ENCODE measurements around the gene SYNDIG1L.
A peak's percentile ranks its signal among the peaks of the same experiment; 100 is the strongest.

The SYNDIG1L gene

DNA sequence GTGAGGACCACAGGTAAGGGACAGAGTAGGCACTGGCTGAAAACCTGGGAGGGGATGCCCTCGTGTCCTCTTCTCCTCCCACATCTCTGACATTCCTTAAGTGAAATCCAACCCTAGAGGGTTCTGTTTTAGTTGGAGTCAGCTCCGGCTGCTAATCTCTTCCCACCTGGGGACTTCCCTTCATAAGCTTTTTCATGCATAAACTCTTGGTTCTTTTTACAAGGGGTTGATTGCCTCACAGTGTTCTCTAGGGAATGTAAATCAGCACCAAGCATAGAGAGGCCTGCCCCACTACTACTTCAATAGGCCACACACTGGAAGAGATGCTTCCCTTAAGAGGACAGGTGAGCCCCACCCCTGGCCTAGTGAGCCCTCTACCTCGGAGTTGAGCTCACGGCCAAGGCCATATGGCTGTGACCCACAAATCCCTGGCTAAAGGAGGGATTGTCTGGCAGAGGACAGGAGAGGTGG lies 3.2 kb upstream of the SYNDIG1L start:
- DNase-seq (ENCODE audit: low spot score) = no peak

DNA sequence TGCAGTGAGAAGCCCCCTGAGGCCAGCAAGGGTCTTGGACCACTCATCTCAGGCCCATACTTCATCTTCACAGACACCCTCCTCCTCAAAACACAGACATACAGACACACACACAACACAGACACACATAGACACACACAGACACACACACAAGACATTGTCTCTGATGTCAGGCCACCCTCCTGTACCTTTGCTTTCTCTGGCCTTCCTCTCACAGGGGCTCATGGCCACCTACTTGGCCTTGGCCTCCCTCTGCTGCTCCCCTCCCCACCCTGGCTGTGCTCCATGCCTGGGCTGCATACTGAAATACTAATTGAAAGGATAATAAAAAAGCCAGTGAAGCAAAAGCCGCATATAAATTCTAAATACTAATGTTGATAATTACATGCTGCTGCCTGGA lies 1.6 kb upstream of the SYNDIG1L start:
- DNase-seq (ENCODE audit: low spot score) = no peak

DNA sequence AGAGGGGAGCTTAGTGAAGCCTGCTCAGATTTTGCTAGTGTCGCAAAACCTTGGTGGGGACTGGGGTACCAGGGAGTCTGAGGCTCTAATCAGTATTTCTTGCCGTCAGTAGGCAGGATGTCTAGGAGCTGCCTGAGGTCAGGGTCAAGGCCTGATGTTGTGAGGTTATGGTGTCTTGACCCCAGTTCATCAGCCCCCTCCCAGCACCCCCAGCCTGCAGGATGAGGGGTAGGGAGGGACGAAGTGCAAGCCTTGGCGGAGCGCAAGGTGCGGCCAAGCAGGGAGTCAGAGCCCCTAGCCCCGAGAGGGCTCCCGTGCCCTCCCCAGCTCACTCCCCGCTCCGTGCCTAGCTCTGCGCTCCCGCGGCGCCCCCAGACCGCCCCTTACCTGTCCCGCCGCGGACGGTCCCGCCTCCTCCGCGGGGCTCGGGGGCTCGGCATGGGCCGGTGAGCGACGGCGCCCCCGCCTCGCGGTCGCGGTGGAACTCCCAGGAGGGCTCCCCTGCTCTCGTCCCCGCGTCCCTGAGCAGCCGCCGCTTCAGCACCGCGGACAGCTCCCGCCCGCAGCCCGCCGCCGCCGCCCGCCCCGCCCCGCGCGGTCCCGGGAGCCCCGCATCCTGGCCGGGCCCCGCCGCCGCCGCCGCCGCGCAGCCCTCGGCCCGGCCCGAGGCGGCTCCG lies 347 bp downstream of the SYNDIG1L start:
- peak; percentile 91 for DNase-seq (ENCODE audit: low spot score)

DNA sequence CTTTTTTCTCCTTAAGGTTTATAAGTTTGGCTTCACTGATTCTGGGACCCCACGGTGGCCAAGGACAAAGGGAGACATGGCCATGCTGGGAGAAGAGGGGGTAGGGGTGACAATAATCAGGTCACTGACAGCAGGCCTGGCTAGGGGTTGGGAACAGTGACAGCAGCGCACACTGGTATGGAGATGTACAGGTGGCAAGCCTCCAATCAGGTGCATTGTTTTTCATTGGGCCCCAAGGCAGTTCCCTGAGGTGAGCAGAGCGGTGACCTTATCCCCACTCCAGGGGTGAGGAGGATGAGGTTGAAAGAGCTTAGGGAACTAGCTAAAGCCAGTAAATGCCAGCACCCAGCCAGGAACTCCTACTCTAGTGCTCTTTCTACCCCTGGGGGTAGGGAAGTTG lies 1.4 kb downstream of the SYNDIG1L start:
- no peak for DNase-seq (ENCODE audit: low spot score)

DNA sequence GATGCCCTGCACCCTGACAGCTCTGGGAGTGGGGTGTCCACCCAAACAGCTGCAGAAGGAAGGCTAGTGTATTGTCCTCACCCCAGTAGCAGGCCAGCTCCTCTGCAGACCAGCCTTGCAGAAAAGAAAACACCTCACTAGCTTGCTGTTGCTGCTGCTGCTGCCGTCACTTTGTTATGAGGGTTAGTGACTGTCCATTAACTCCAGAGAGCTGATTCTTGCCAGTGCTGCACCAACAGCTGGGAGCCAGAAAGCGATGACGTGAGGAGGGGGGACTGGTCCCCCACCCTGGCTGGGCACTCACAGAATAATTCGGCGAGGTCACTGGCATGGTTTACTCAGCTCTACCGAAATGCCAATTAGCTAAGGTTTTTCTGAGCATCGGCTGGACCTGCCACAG lies 2.8 kb downstream of the SYNDIG1L start:
- DNase-seq (ENCODE audit: low spot score) = no peak

DNA sequence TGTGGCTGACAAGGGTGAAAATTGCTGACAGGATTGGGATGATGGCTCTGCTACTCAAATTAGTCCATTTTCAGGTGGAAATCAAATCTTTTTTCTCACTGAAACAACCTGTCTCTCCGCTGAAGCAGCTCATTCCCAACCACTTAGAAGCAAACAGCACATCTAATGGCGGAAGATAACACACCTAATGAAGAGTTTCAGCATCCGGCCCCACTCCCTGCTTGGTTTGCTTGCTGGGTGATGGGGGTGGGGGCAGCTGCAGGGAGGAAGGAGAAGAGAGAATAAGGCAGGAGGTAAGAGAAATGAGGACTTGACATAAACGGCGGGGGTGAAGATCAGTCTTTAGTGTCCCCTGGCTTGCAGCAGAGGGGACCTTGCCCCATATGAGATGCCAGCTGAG lies 4.0 kb downstream of the SYNDIG1L start:
- no peak for DNase-seq (ENCODE audit: low spot score)

DNA sequence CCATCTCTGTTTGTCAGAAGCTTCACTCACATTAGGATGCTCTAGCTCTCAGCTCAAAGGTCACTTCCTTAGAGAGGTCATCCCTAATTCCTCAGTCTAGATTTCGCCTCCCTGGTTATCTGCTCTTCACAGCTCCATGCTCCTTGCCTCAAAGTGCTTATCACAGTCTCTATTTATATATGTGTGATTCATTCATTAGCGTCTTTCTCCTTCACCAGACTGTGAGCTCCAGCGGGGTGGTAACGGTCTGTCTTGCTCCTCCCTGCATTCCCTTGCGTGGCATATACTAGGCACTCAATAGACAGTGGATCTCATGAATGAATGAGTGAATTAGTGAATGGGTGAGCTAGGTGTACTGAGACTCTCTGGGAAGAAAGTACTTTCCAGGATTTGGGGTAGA lies 6.9 kb downstream of the SYNDIG1L start:
- no peak for DNase-seq (ENCODE audit: low spot score)

DNA sequence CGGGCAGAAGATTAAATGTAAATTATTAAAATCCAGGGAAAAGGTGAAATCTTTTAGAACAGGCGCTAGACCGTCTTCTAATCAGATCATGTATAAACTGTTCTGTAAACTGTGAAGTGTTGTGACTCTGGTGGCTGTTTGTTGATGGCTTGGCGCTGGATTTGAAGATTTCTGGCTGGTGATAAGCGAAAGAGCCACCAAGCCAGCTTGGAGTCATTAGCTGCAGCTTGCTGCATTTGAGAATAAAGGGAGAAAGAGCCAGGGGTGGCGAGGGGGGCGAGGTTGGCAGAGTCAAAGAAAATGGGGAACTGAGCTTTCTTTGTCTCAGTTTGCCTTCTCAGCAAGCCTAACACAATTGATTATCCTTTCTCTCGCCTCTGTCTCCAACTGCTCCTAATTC lies 8.0 kb downstream of the SYNDIG1L start:
- no peak for DNase-seq (ENCODE audit: low spot score)

DNA sequence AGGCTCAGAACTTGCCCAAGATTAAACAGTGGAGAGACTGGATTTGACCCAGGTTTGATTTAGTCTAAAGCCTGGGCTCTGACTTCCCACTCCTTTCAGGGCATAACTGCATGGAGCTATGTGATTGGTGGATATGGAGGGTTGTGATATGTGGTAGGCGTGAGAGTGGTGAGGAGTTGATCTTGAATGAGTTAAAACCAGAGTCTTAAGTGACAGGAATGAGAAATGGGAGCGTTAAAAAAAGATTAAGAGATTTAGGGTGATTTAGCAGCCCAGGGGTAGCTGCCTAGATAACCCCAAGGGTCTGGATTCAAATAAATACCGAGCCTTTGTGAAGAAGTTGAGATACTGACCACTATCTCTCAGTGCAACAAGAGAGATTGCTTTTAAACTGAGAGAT lies 8.4 kb downstream of the SYNDIG1L start:
- DNase-seq (ENCODE audit: low spot score) = no peak

DNA sequence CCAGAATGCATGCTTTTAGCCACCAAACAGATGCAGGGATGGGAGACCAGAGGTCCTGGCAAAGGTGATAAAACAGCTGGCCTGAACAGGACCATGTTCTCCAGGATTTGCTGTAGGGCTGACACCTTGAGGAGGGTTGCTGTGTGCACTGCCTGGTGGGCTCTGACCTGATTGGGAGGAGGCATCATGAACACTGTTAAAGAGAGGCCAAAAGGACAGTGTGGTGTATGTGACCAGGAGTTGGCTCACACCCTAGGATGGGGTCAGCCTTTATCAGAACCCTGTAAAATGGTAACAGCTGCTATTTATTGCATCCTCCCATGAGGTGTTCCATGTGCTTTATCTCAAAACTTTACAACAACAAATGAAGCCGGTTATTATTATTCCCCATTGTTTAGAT lies 8.8 kb downstream of the SYNDIG1L start:
- DNase-seq (ENCODE audit: low spot score) = no peak

DNA sequence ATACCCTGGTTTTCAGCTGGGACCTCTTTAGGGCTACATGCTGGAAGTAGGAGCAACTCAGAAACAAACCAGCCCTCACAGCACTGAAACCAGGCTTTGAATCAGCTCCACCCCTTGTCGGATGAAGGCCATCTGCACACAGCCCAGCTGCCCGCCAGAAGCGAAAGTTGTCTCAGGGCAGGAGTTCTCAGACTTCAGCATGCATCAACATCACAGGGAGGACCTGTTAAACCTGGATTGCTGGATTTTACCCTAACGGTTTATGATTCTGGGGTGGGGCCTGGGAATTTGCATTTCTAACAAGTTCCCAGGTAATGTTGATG lies 10.9 kb downstream of the SYNDIG1L start:
- no peak for DNase-seq (ENCODE audit: low spot score)

DNA sequence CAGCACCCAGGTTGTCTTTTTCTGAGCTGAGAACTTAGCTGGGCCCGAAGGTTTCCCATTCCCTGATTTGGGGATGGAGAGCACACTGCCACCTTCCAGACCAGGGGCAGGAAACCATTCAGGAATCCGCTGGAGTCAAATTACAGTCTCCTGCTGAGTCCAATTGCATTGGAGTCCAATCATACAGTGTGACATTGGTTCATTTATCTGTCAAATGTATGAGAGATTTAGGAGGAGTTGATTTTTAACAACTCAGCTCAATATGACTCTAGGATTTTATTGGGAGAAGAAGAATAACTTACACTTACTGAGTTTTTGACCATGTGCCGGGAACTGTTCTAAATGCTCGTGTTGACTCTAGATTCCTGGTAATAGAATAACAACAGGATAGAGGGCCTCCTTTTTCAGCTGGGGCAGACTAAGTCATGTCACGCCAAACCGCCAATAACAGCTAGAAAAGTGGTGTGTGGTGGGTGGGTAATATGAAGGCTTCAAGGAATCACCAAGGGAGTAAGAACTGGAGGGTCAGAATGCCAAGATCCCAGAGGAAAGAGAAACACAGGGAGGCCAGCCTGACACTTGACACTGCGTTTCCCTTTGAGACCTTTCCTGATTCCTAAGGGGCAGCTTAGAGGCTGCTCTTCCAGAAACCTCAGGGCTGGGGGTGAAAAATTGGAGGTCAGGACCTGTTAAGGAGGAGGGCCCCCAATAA lies 11.5 kb downstream of the SYNDIG1L start:
- no peak for DNase-seq (ENCODE audit: low spot score)

DNA sequence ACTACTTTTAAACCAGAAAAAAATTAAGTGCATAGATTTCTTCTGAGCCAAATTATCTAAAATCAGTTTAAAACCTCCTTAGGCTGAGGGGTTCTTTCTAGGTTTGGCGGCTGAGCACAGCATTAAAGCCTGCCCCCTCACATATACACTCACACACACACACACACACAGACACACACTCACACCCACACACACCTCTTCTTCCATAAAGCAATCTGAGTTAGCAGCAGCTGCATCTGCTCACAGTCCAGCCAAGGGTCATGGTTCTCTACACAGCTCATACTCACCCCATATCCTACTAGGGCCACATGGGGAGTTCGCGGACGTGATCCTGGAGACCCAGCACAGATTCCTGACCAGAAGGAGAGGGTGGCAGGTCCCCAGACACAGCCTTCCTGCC lies 12.4 kb downstream of the SYNDIG1L start:
- DNase-seq (ENCODE audit: low spot score) = no peak

DNA sequence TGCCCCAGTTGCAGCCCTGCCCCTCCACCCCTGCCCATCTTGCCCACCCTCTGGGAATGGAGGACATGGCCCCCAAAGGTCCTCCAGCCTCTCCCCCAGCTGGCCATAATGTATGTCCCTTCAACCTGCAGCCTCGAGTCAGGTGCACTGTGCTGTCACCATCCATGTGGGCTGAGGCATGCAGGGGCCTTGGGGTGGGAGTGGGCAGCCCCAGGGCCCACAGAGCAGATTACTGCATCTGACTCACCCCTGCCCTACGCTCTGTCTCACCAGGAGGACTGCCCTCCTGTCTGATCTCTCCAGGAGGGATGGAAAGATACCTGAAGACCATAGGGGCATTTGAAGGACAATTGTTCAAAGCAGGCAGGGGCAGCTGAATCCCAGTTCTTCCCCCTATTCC lies 13.3 kb downstream of the SYNDIG1L start:
- no peak for DNase-seq (ENCODE audit: low spot score)

DNA sequence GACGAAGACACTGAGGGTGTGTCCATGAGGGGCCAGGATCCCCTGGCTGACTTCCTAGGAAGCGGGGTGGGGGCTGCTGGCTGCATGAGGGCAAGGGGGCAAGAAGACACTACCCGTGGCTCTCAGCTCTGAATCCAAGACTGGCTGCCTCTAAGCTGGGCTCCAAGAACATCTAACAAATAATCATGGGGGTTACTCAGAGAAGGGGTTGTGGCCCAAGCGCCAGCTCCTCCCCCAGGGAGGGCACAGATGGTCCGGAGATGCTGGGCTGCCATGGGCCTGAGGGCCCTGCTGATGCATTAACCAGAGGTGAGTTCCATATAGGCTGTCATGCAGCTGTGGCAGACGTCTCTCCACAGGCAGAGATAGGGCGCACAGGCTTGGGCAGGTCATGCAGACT lies 14.3 kb downstream of the SYNDIG1L start:
- no peak for DNase-seq (ENCODE audit: low spot score)

DNA sequence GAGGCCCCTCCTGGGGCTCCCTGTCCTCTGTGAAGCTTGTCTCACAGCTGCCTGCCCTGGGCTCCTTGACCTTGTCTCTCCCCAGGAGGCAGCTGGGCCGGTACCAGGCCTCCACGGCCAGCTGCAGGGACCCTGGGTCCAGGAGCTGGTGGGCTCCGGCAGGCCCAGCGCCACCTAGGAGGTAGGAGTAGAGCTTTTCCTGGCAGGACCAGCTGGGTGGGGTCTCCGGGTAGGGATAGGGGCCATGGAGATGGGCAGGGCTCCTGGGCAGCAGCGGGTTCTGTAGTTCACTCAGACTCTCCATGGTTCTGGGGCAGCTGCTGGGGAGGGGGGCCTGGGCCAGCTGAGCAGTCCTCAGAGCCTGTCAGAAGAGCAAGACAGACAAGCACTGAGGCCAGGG lies 16.6 kb downstream of the SYNDIG1L start:
- DNase-seq (ENCODE audit: low spot score) = no peak

DNA sequence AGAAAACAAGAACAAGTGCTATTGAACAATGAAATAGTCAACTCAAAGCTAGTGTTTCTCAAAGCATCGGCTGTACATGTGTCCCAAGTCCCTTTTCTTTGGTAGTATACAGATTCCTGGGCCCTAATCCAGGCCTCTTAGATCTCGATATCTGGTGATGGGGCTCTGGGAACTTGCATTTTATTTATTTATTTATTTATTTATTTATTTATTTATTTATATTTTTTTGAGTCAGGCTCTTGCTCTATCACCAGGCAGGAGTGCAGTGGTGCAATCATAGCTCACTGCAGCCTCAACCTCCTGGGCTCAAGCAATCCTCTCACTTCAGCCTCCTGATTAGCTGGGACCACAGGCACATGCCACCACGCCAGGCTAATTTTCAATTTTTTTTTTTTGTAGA lies 17.1 kb downstream of the SYNDIG1L start:
- no peak for DNase-seq (ENCODE audit: low spot score)

DNA sequence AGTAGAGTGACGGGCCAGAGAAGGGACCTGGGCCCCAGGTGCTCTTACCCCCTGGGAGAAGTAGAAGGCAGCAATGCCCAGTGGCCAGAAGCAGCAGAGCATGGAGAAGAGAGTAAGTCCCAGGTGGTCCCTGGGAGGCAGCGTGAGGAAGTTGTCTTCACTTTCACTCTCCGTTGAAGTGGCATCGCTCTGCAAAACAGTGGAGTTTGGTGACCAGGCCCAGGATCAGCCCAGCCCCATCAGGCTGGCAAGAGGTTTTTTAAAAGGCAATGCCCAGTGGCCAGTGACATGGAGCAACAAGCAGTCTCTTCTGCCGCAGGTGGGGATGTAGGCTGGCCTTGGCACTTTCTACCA lies 18.2 kb downstream of the SYNDIG1L start:
- no peak for DNase-seq (ENCODE audit: low spot score)

DNA sequence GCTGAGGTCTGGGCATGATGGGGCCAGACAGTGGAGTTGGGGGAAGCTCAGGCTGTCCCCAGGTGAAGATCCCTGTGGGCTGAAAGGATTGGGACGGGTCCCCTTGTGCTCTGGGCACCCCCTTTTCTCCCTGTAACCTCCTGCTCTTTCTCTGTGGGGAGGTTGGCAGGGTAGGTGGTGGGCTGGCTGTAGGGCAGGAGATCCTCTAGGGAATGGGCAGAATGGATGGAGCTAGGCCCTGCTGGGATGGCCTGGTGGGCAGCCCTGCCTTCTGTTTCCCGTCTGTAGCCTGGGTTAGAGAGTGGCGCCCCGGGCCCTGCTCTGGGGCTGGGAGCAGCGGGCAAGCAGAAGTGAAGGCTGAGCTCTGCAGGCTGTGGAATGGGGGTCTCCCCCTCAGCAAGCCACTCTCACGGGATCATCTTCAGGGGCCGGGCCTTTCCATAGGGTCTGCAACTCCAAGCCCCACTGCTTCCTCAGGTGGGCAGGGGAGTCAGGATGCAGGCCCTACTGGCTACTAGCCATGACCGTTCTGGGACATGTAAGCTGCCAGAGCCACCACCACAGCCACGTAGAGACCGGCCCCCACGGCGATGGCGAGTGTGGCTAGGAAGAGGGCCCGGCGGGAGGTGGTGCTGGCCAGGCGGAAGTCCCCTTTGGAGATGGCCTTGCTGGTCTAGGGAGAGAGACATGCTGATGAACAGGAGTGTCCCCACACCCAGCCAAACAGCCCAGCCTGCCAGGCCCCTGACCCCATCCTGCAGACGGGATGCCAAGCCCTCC lies 18.8 kb downstream of the SYNDIG1L start:
- DNase-seq (ENCODE audit: low spot score) = no peak

DNA sequence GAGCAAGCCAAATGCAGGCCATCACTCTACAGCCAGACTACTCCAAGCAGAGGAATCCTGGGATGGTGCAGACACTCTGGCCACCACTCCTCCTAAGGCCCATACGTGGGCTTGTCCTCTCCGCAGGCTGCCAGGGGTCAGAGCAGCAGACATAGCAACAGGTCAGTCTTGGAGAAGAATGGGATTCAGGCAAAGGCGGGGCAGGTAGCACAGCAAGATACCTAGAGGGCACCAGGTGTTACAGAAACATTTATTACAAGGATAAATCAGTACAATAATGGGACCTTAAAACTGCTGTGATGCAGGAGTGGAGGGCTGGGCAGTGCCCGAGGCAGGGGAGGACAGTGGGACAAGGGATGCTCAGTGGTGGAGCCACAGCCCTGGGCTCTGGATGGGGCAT lies 20.3 kb downstream of the SYNDIG1L start:
- no peak for DNase-seq (ENCODE audit: low spot score)

DNA sequence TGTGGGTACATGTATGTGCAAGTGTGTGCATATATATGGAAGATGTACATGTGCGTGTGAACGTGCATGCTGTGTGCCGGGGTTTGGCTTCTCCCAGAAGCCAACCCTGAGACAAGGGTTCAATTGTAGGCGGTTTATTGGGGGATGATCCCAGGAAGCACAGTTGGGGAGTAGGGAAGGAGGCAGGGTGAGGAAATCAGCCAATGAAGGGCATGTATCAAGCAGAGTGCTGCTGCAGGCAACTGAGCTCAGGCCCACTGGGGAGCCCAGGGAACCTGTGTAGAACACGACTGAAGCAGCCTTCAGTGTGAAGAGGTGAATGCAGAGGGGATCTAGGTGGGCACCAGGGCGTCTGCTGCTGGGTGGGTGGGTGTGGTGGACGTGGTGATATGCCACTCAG lies 21.6 kb downstream of the SYNDIG1L start:
- DNase-seq (ENCODE audit: low spot score) = no peak

DNA sequence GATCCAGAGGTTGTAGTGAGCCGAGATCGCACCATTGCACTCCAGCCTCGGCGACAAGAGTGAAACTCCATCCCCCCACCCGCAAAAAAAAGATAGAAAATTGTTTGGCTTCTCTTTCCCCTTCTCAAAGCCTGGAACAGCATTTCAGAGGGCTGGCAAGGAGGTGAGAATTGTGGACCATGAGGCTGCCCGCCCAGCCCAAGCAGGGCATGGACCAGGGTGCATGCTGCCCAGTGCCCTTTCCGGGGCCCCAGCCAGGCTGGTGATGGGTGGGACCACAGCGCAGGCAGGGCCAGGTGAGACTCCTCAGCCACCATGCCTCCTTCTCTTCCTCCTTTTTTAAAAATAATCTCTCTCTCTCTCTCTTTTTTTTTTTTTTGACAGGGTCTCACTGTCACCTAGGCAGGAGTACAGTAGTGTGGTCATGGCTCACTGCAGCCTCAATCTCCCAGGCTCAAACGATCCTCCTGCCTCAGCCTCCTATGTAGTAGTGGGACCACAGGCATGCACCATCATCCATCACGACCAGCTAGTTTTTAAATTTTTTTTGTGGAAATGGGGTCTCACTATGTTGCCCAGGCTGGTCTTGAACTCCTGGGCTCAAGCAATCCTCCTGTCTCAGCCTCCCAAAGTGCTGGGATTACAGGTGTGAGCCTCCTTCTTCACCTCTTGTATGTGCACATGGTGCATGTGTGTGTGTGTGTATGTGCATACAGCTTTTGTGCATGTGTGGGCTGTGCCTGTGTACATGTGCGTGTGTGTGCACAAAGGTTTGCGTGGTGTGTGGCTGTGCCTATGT lies 22.2 kb downstream of the SYNDIG1L start:
- no peak for DNase-seq (ENCODE audit: low spot score)

Data from AG08396 (cell line).